ENCODE data around the gene KMT2C.
"Not testable (repeated sequence)": the region's sequence is repeated elsewhere in the genome, so short reads cannot be mapped to it uniquely, and the experiment has no call there.

The KMT2C gene

GRCh38 chr7:152463709-152464311, 28.0 kb upstream of the KMT2C start:
- Mint-ChIP-seq H3K27ac (peak overlapping the region; percentile 41), H3K4me1 (ENCODE audit: low read depth) (peaks cover 8% of the 10 kb centered on the region), H3K36me3 (ENCODE audit: low read depth) (no peaks in the 10 kb centered on the region), H3K27me3 (ENCODE audit: low read depth) (no peaks in the 10 kb centered on the region), H3K9me3 (no peaks in the 10 kb centered on the region), H3K4me3 (peak overlapping the region; percentile 92)
- DNase-seq (ENCODE audit: low spot score), result peak; percentile 100

GRCh38 chr7:152462995-152463708, 27.3 kb upstream of the KMT2C start:
- peak overlapping the region; percentile 85 for H3K27ac Mint-ChIP-seq
- H3K4me3 Mint-ChIP-seq, result peak overlapping the region; percentile 92
- H3K27me3 Mint-ChIP-seq (ENCODE audit: low read depth), result no peaks in the 10 kb centered on the region
- peaks cover 8% of the 10 kb centered on the region for H3K4me1 Mint-ChIP-seq (ENCODE audit: low read depth)
- no peak for DNase-seq (ENCODE audit: low spot score)
- H3K9me3 Mint-ChIP-seq, result no peaks in the 10 kb centered on the region
- H3K36me3 Mint-ChIP-seq (ENCODE audit: low read depth), result no peaks in the 10 kb centered on the region

- Mint-ChIP-seq H3K36me3 (ENCODE audit: low read depth) (no peaks in the 10 kb centered on the region), H3K4me1 (ENCODE audit: low read depth) (peaks cover 3% of the 10 kb centered on the region), H3K27me3 (ENCODE audit: low read depth) (no peaks in the 10 kb centered on the region), H3K9me3 (no peaks in the 10 kb centered on the region), H3K4me3 (no peak overlapping the region), H3K27ac (no peak overlapping the region)
- DNase-seq (ENCODE audit: low spot score), result no peak
Observed at GRCh38 chr7:152459724-152460251, 24.0 kb upstream of the KMT2C start.

GRCh38 chr7:152451356-152451755, 15.6 kb upstream of the KMT2C start:
- Mint-ChIP-seq H3K27ac (no peak overlapping the region), H3K27me3 (ENCODE audit: low read depth) (no peaks in the 10 kb centered on the region), H3K4me1 (ENCODE audit: low read depth) (no peaks in the 10 kb centered on the region), H3K36me3 (ENCODE audit: low read depth) (no peaks in the 10 kb centered on the region), H3K4me3 (no peak overlapping the region), H3K9me3 (no peaks in the 10 kb centered on the region)
- no peak for DNase-seq (ENCODE audit: low spot score)

- not testable (repeated sequence) for H3K27me3 Mint-ChIP-seq (ENCODE audit: low read depth); H3K36me3 Mint-ChIP-seq (ENCODE audit: low read depth); H3K4me1 Mint-ChIP-seq (ENCODE audit: low read depth); H3K9me3 Mint-ChIP-seq; DNase-seq (ENCODE audit: low spot score); H3K27ac Mint-ChIP-seq; H3K4me3 Mint-ChIP-seq
Observed at GRCh38 chr7:152445386-152446008, 9.7 kb upstream of the KMT2C start.

- Mint-ChIP-seq H3K27ac (no peak overlapping the region), H3K36me3 (ENCODE audit: low read depth) (no peaks in the 10 kb centered on the region), H3K4me3 (no peak overlapping the region), H3K9me3 (no peaks in the 10 kb centered on the region), H3K4me1 (ENCODE audit: low read depth) (no peaks in the 10 kb centered on the region), H3K27me3 (ENCODE audit: low read depth) (peaks cover 5% of the 10 kb centered on the region)
- no peak for DNase-seq (ENCODE audit: low spot score)
Observed at GRCh38 chr7:152443586-152443985, 7.8 kb upstream of the KMT2C start.

- Mint-ChIP-seq H3K27ac (no peak overlapping the region), H3K9me3 (no peaks in the 10 kb centered on the region), H3K27me3 (ENCODE audit: low read depth) (peaks cover 5% of the 10 kb centered on the region), H3K4me1 (ENCODE audit: low read depth) (peaks cover 1% of the 10 kb centered on the region), H3K4me3 (no peak overlapping the region), H3K36me3 (ENCODE audit: low read depth) (no peaks in the 10 kb centered on the region)
- DNase-seq (ENCODE audit: low spot score), result no peak
Observed at GRCh38 chr7:152442330-152442835, 6.6 kb upstream of the KMT2C start.

GRCh38 chr7:152441810-152442209, 6.0 kb upstream of the KMT2C start:
- not testable (repeated sequence) for H3K4me1 Mint-ChIP-seq (ENCODE audit: low read depth); DNase-seq (ENCODE audit: low spot score); H3K36me3 Mint-ChIP-seq (ENCODE audit: low read depth); H3K27me3 Mint-ChIP-seq (ENCODE audit: low read depth); H3K4me3 Mint-ChIP-seq; H3K27ac Mint-ChIP-seq; H3K9me3 Mint-ChIP-seq

- H3K4me1 Mint-ChIP-seq (ENCODE audit: low read depth); H3K4me3 Mint-ChIP-seq; DNase-seq (ENCODE audit: low spot score); H3K27ac Mint-ChIP-seq; H3K27me3 Mint-ChIP-seq (ENCODE audit: low read depth); H3K36me3 Mint-ChIP-seq (ENCODE audit: low read depth); H3K9me3 Mint-ChIP-seq: not testable (repeated sequence)
Observed at GRCh38 chr7:152441168-152441567, 5.4 kb upstream of the KMT2C start.

- H3K27ac Mint-ChIP-seq; H3K36me3 Mint-ChIP-seq (ENCODE audit: low read depth); H3K4me3 Mint-ChIP-seq; DNase-seq (ENCODE audit: low spot score); H3K27me3 Mint-ChIP-seq (ENCODE audit: low read depth); H3K9me3 Mint-ChIP-seq: not testable (repeated sequence)
- H3K4me1 Mint-ChIP-seq (ENCODE audit: low read depth), result peaks cover 19% of the 10 kb centered on the region
Observed at GRCh38 chr7:152438017-152438416, 2.2 kb upstream of the KMT2C start.

GRCh38 chr7:152436931-152437575, 1.2 kb upstream of the KMT2C start:
- Mint-ChIP-seq H3K27ac (peak overlapping the region; percentile 85), H3K4me3 (peak overlapping the region; percentile 78), H3K4me1 (ENCODE audit: low read depth) (peaks cover 19% of the 10 kb centered on the region)
- H3K9me3 Mint-ChIP-seq; DNase-seq (ENCODE audit: low spot score); H3K36me3 Mint-ChIP-seq (ENCODE audit: low read depth); H3K27me3 Mint-ChIP-seq (ENCODE audit: low read depth): not testable (repeated sequence)

GRCh38 chr7:152436111-152436930, 518 bp upstream of the KMT2C start:
- Mint-ChIP-seq H3K4me3 (peak overlapping the region; percentile 78), H3K36me3 (ENCODE audit: low read depth) (peaks cover 2% of the 10 kb centered on the region), H3K4me1 (ENCODE audit: low read depth) (peaks cover 19% of the 10 kb centered on the region), H3K9me3 (no peaks in the 10 kb centered on the region), H3K27me3 (ENCODE audit: low read depth) (no peaks in the 10 kb centered on the region), H3K27ac (peak overlapping the region; percentile 85)
- peak; percentile 85 for DNase-seq (ENCODE audit: low spot score)
